ENCODE data around the gene WIZ. TPM values are rescaled to one million over a fixed set of nuclear protein-coding genes. Genes with fewer than 3 reads are reported as not detected.

Gene WIZ
- total RNA-seq, 4 donors from 2014 or later = 24.4 to 94.6 (median 49.9) TPM

- 6 to 7% methylated on average over 2 to 3 of the region's 43 CpGs for WGBS, 2 donors (ENCODE audit: low coverage in 1 of 2)
- no peak for ATAC-seq
- Histone ChIP-seq H3K4me1 (peaks cover 0 to 59% (median 7%) of the 10 kb centered on the region in 3 donors), H3K9me3 (no peaks in the 10 kb centered on the region), H3K36me3 (peaks cover 0 to 35% of the 10 kb centered on the region in 2 donors), H3K4me3 (peak overlapping the region; percentile 45 to 82), H3K27ac (peak overlapping the region; percentile 6 to 93 (median 90)), H3K27me3 (peaks cover 1% of the 10 kb centered on the region)
- no peak for TF ChIP-seq EP300 (IDR thresholded peaks at IDR 0.05)
- no peak for TF ChIP-seq POLR2AphosphoS5 (IDR thresholded peaks at IDR 0.05)
- TF ChIP-seq POLR2A (IDR thresholded peaks at IDR 0.05) = no peak
- no peak for TF ChIP-seq CTCF (IDR thresholded peaks at IDR 0.05)
Measured at GRCh38 chr19:15448778-15449619, 757 bp downstream of the WIZ start.

- H3K27me3 ChIP-seq = no peaks in the 10 kb centered on the region
- peaks cover 0 to 35% of the 10 kb centered on the region in 2 donors for H3K36me3 ChIP-seq
- H3K4me3 ChIP-seq = peak overlapping the region in 1 of 2 donors; percentile 82
- peaks cover 0 to 53% (median 7%) of the 10 kb centered on the region in 3 donors for H3K4me1 ChIP-seq
- H3K9me3 ChIP-seq = no peaks in the 10 kb centered on the region
- no peak for ATAC-seq
- H3K27ac ChIP-seq = peak overlapping the region in 3 of 4 donors; percentile 89 to 93 (median 91)
- WGBS, 2 donors (ENCODE audit: low coverage in 1 of 2) = 31 to 41% methylated on average over 6 to 7 of the region's 17 CpGs
- TF ChIP-seq CTCF (IDR thresholded peaks at IDR 0.05) (no peak), POLR2A (IDR thresholded peaks at IDR 0.05) (no peak), EP300 (IDR thresholded peaks at IDR 0.05) (no peak), POLR2AphosphoS5 (IDR thresholded peaks at IDR 0.05) (no peak)
Measured at GRCh38 chr19:15448044-15448777, 1.5 kb downstream of the WIZ start.

GRCh38 chr19:15447057-15447456, 2.7 kb downstream of the WIZ start:
- no peak overlapping the region for H3K27ac ChIP-seq
- ATAC-seq = no peak
- no peaks in the 10 kb centered on the region for H3K27me3 ChIP-seq
- no peak overlapping the region for H3K4me3 ChIP-seq
- 75 to 93% methylated on average over 2 to 3 of the region's 4 CpGs for WGBS, 2 donors (ENCODE audit: low coverage in 1 of 2)
- H3K4me1 ChIP-seq = peaks cover 0 to 41% (median 3%) of the 10 kb centered on the region in 3 donors
- TF ChIP-seq CTCF (IDR thresholded peaks at IDR 0.05) (no peak), POLR2AphosphoS5 (IDR thresholded peaks at IDR 0.05) (no peak), EP300 (IDR thresholded peaks at IDR 0.05) (no peak), POLR2A (IDR thresholded peaks at IDR 0.05) (no peak)
- peaks cover 0 to 38% of the 10 kb centered on the region in 2 donors for H3K36me3 ChIP-seq
- H3K9me3 ChIP-seq = no peaks in the 10 kb centered on the region

- WGBS, 2 donors (ENCODE audit: low coverage in 1 of 2) = 66% methylated on average over 5 of the region's 7 CpGs; no CpG with 5 or more reads in 1 of the 2 donors
- peaks cover 0 to 36% (median 3%) of the 10 kb centered on the region in 3 donors for H3K4me1 ChIP-seq
Measured at GRCh38 chr19:15445807-15446376, 3.9 kb downstream of the WIZ start.

More at GRCh38 chr19:15445807-15446376, 3.9 kb downstream of the WIZ start:
- Histone ChIP-seq H3K27ac (peak overlapping the region in 1 of 4 donors; percentile 2), H3K4me3 (no peak overlapping the region), H3K27me3 (no peaks in the 10 kb centered on the region), H3K9me3 (no peaks in the 10 kb centered on the region), H3K36me3 (peaks cover 0 to 38% of the 10 kb centered on the region in 2 donors)
- no peak for ATAC-seq
- TF ChIP-seq CTCF (IDR thresholded peaks at IDR 0.05) (no peak), POLR2AphosphoS5 (IDR thresholded peaks at IDR 0.05) (no peak), POLR2A (IDR thresholded peaks at IDR 0.05) (no peak), EP300 (IDR thresholded peaks at IDR 0.05) (no peak)

Data from gastroesophageal sphincter (tissue), 4 donors.